Activated naive CD4-positive, alpha-beta T cell treated with anti-CD3 and anti-CD28 coated beads for 36 hours (primary cell): Measurements from ENCODE around the gene SRP14. TPM values are rescaled to one million over a fixed set of nuclear protein-coding genes. Genes with fewer than 3 reads are reported as not detected.
"Not testable (repeated sequence)": the region's sequence is repeated elsewhere in the genome, so short reads cannot be mapped to it uniquely, and the experiment has no call there.

Source experiments
- CTCF ChIA-PET: fragments of 350-600 bp; sonication (Branson Sonifier 250); formaldehyde crosslinking; loops from one replicate; lab custom pipeline; 2021; ENCODE audit warnings: antibody characterized with exemption; lab: Charles Lee
- DNase-seq: peaks from one replicate; pipeline ENCODE4 v3.0.0-alpha.2; 2020
- H3K27ac Mint-ChIP-seq: one replicate; pipeline ENCODE4 v1.8.0; 2021; ENCODE audit warnings: mild to moderate bottlenecking, mixed read lengths
- H3K27me3 Mint-ChIP-seq: one replicate; pipeline ENCODE4 v1.8.0; 2021; ENCODE audit warnings: low read depth, mixed read lengths
- H3K36me3 Mint-ChIP-seq: one replicate; pipeline ENCODE4 v1.8.0; 2021; ENCODE audit warnings: low read depth, mixed read lengths
- H3K4me1 Mint-ChIP-seq: one replicate; pipeline ENCODE4 v1.8.0; 2021; ENCODE audit warnings: low read depth, mixed read lengths
- H3K4me3 Mint-ChIP-seq: one replicate; pipeline ENCODE4 v1.8.0; 2021; ENCODE audit warnings: mild to moderate bottlenecking, moderate library complexity, mixed read lengths
- H3K9me3 Mint-ChIP-seq: one replicate; pipeline ENCODE4 v1.8.0; 2021; ENCODE audit warnings: mixed read lengths
- intact Hi-C: fragments of 100-400 bp; cut with micrococcal nuclease; formaldehyde crosslinking; loops from one replicate; pipeline ENCODE4 v1.15.1; 2023
- total RNA-seq, 2 experiments: library from RNA; stranded (reverse); gene quantifications; one replicate each; pipeline ENCODE4 v1.2.3, GENCODE V29; 2021

SRP14 gene
- total RNA-seq, 2 experiments from 2014 or later: 185 to 198 TPM

GRCh38 chr15:40032125-40032839 is 6.7 kb downstream of the SRP14 start:
- intact Hi-C loops: no loop called here
- Mint-ChIP-seq H3K27me3 (no peaks in the 10 kb centered on the region), H3K9me3 (no peaks in the 10 kb centered on the region), H3K4me1 (peaks cover 14% of the 10 kb centered on the region), H3K27ac (no peak overlapping the region), H3K4me3 (no peak overlapping the region), H3K36me3 (peaks cover 32% of the 10 kb centered on the region)
- no peak for DNase-seq
- CTCF ChIA-PET: interaction anchor here (0.7 to 3.2 kb wide), 3 partner anchors 13 to 1433 kb away, joined by 3 to 19 read pairs (median 3); no protein-coding TSS in a partner anchor

GRCh38 chr15:40031300-40031699 is 7.7 kb downstream of the SRP14 start:
- CTCF ChIA-PET: interaction anchor here (0.7 to 1.2 kb wide), 2 partner anchors 156 to 249 kb away, joined by 4 read pairs; no protein-coding TSS in a partner anchor
- Mint-ChIP-seq H3K27ac (no peak overlapping the region), H3K36me3 (peaks cover 25% of the 10 kb centered on the region), H3K4me1 (peaks cover 8% of the 10 kb centered on the region), H3K9me3 (no peaks in the 10 kb centered on the region), H3K27me3 (no peaks in the 10 kb centered on the region), H3K4me3 (no peak overlapping the region)
- DNase-seq: no peak
- intact Hi-C loops: no loop called here

- intact Hi-C loops: loop anchor here (1.0 kb wide), 1 partner anchor 244 kb away; no protein-coding TSS in a partner anchor
- H3K27ac Mint-ChIP-seq: no peak overlapping the region
- CTCF ChIA-PET: interaction anchor here (1.1 to 1.4 kb wide), 3 partner anchors 85 to 244 kb away, joined by 3 to 4 read pairs (median 3); no protein-coding TSS in a partner anchor
Measured at GRCh38 chr15:40029979-40030893, 8.7 kb downstream of the SRP14 start.

GRCh38 chr15:40028853-40029252 is 10.1 kb downstream of the SRP14 start:
- no peak overlapping the region for H3K27ac Mint-ChIP-seq
- DNase-seq: no peak
- no peak overlapping the region for H3K4me3 Mint-ChIP-seq
- CTCF ChIA-PET: interaction anchor here (1.0 to 1.4 kb wide), 2 partner anchors 9 to 246 kb away, joined by 3 read pairs; no protein-coding TSS in a partner anchor
- intact Hi-C loops: no loop called here
- no peaks in the 10 kb centered on the region for H3K9me3 Mint-ChIP-seq
- peaks cover 14% of the 10 kb centered on the region for H3K36me3 Mint-ChIP-seq
- H3K4me1 Mint-ChIP-seq: no peaks in the 10 kb centered on the region
- H3K27me3 Mint-ChIP-seq: no peaks in the 10 kb centered on the region

More at GRCh38 chr15:40029979-40030893, 8.7 kb downstream of the SRP14 start:
- no peaks in the 10 kb centered on the region for H3K27me3 Mint-ChIP-seq
- no peaks in the 10 kb centered on the region for H3K9me3 Mint-ChIP-seq
- H3K4me3 Mint-ChIP-seq: no peak overlapping the region
- H3K36me3 Mint-ChIP-seq: peaks cover 20% of the 10 kb centered on the region
- peak; percentile 59 for DNase-seq
- H3K4me1 Mint-ChIP-seq: peaks cover 5% of the 10 kb centered on the region

GRCh38 chr15:40028193-40028592 is 10.8 kb downstream of the SRP14 start:
- no peaks in the 10 kb centered on the region for H3K9me3 Mint-ChIP-seq
- intact Hi-C loops: no loop called here
- DNase-seq: no peak
- no peak overlapping the region for H3K4me3 Mint-ChIP-seq
- peaks cover 14% of the 10 kb centered on the region for H3K36me3 Mint-ChIP-seq
- no peaks in the 10 kb centered on the region for H3K4me1 Mint-ChIP-seq
- no peaks in the 10 kb centered on the region for H3K27me3 Mint-ChIP-seq
- CTCF ChIA-PET: interaction anchor here (0.7 kb wide), 2 partner anchors 10 to 113 kb away, joined by 3 to 6 read pairs; no protein-coding TSS in a partner anchor
- H3K27ac Mint-ChIP-seq: no peak overlapping the region

DNA sequence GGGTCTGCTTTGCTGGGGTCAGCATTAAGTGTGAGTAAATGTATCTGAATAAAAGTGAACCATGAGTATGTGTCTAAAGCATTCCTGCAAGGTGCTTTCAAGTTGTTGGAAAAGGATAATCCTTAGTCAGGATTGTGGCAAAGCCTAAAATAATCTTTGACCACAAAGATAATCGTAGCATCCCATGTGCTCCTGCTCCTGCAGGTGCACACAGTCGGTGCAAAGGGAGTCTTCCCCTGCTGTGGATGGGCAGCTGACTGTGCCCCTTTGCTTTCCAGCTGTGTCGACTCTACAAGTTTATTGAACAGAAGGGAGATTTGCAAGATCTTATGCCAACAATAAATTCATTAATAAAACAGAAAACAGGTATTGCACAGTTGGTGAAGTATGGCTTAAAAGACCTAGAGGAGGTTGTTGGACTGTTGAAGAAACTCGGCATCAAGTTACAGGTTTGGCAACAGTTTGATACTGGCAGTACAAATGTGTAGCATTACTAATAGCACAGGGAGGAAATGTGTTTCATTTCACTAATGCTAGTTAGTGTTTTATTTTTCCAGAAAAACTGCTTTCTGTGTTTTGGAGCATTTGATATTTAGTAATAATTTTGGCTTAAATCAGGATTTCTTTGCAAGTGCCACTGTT is 22.6 kb downstream of the SRP14 start:
- Mint-ChIP-seq H3K27me3 (no peaks in the 10 kb centered on the region), H3K4me3 (no peak overlapping the region), H3K9me3 (peaks cover 22% of the 10 kb centered on the region), H3K4me1 (no peaks in the 10 kb centered on the region), H3K36me3 (peaks cover 49% of the 10 kb centered on the region), H3K27ac (no peak overlapping the region)
- intact Hi-C loops: no loop called here
- DNase-seq: no peak
- CTCF ChIA-PET: no interaction called here

DNA sequence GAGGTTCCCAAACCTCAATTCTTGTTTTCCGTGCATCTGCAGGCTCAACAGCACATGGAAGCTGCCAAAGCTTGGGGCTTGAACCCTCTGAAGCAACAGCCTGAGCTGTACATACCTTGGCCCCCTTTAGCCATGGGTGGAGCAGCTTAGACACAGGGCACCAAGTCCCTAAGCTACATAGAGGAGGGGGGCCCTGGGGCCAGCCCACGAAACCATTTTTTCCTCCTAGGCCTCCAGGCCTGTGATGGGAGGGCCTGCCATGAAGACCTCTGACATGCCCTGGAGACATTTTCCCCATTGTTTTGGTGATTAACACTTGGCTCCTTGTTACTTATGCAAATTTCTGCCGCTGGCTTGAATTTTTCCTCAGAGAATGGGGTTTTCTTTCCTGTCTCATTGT is 24.6 kb downstream of the SRP14 start:
- Mint-ChIP-seq H3K27me3 (no peaks in the 10 kb centered on the region), H3K27ac (no peak overlapping the region), H3K36me3 (peaks cover 44% of the 10 kb centered on the region), H3K4me1 (no peaks in the 10 kb centered on the region), H3K4me3 (no peak overlapping the region), H3K9me3 (peaks cover 22% of the 10 kb centered on the region)
- intact Hi-C loops: no loop called here
- CTCF ChIA-PET: no interaction called here
- DNase-seq: no peak

- peaks cover 48% of the 10 kb centered on the region for H3K36me3 Mint-ChIP-seq
- DNase-seq, CTCF ChIA-PET, H3K4me1 Mint-ChIP-seq, H3K27me3 Mint-ChIP-seq, H3K4me3 Mint-ChIP-seq, intact Hi-C loops, H3K27ac Mint-ChIP-seq: not testable (repeated sequence)
- H3K9me3 Mint-ChIP-seq: peaks cover 22% of the 10 kb centered on the region
Measured at GRCh38 chr15:40013372-40013771, 25.6 kb downstream of the SRP14 start.

GRCh38 chr15:40011303-40011702 is 27.7 kb downstream of the SRP14 start:
- no peaks in the 10 kb centered on the region for H3K4me1 Mint-ChIP-seq
- no peaks in the 10 kb centered on the region for H3K27me3 Mint-ChIP-seq
- intact Hi-C loops: no loop called here
- peaks cover 22% of the 10 kb centered on the region for H3K9me3 Mint-ChIP-seq
- DNase-seq: no peak
- peaks cover 49% of the 10 kb centered on the region for H3K36me3 Mint-ChIP-seq
- no peak overlapping the region for H3K4me3 Mint-ChIP-seq
- H3K27ac Mint-ChIP-seq: no peak overlapping the region
- CTCF ChIA-PET: interaction anchor here (0.6 to 1.2 kb wide), 2 partner anchors 12 to 34 kb away, joined by 3 read pairs; no protein-coding TSS in a partner anchor

GRCh38 chr15:40010686-40011085 is 28.3 kb downstream of the SRP14 start:
- CTCF ChIA-PET: interaction anchor here (1.2 kb wide), 1 partner anchor 35 kb away, joined by 3 read pairs; no protein-coding TSS in a partner anchor
- H3K27ac Mint-ChIP-seq: no peak overlapping the region
- H3K4me1 Mint-ChIP-seq: no peaks in the 10 kb centered on the region
- H3K27me3 Mint-ChIP-seq: no peaks in the 10 kb centered on the region
- intact Hi-C loops: no loop called here
- no peak for DNase-seq
- peaks cover 48% of the 10 kb centered on the region for H3K36me3 Mint-ChIP-seq
- H3K9me3 Mint-ChIP-seq: peaks cover 22% of the 10 kb centered on the region
- H3K4me3 Mint-ChIP-seq: no peak overlapping the region

GRCh38 chr15:40008061-40008765 is 30.8 kb downstream of the SRP14 start:
- peaks cover 3% of the 10 kb centered on the region for H3K9me3 Mint-ChIP-seq
- peaks cover 28% of the 10 kb centered on the region for H3K36me3 Mint-ChIP-seq
- no peaks in the 10 kb centered on the region for H3K27me3 Mint-ChIP-seq
- H3K27ac Mint-ChIP-seq: no peak overlapping the region
- H3K4me3 Mint-ChIP-seq: no peak overlapping the region
- no peaks in the 10 kb centered on the region for H3K4me1 Mint-ChIP-seq
- no peak for DNase-seq
- intact Hi-C loops: no loop called here
- CTCF ChIA-PET: interaction anchor here (0.7 kb wide), 1 partner anchor 221 kb away, joined by 5 read pairs; no protein-coding TSS in a partner anchor
